NCI-H345 treated with DMSO at 0.1 percent for 48 hours (cell line): Measurements from ENCODE around the gene SERTAD2.

ENCODE experiments used
- DNase-seq: peaks from one replicate; lab custom pipeline; 2025; ENCODE audit not compliant: unreplicated experiment; lab: John Stamatoyannopoulos, UW

Gene SERTAD2

GRCh38 chr2:64629875-64630274 is 23.8 kb downstream of the SERTAD2 start:
- no peak for DNase-seq

GRCh38 chr2:64629329-64629781 is 24.4 kb downstream of the SERTAD2 start:
- DNase-seq, result no peak

DNA sequence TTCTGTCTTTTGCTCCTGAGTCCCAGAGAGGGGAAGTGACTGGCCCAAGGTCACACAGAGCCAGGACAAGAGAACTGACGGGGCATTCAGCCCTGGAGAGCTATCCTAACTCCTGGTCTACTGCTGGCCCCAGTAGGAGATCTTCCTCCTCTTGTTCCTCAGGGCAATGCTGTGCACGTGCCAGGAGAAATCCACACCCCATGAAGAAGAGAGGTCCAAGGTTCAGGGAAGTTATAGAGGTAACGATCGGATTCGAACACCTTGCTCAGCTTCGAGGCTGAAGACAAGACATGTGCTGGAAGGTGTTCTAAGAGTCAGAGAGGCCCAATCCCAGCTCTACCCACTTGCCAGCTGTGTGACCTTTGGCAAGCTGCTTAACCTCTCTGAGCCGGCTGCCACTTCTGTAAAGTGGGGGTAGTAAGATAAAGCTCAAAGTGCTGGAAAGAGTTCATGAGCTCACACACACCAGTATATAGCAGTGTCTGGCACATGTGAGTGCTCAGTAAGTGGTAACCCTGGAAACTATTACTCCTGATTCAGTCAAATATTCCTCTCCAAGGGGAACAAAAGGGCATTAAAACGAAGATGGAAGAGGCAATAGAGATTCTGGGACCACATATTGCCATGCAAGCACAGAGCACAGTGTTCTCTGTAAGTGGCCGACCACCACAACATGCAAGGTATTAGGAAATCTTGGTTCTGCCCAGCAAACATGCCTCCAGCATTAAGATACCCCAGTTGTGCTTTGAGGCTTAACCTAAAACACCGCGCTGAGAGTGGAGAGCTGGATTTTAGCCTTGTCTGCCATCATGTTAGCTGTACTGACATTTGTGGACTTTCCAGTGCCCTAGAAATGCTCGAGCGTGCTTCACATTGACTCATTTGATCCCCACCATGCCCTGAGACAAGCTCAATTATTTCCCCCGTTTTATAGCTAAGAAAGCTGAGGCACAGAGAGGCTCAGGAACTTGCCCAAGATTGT is 25.6 kb downstream of the SERTAD2 start:
- DNase-seq, result no peak

- peak; percentile 37 for DNase-seq
Measured at GRCh38 chr2:64626963-64627760, 26.6 kb downstream of the SERTAD2 start.

GRCh38 chr2:64626146-64626809 is 27.4 kb downstream of the SERTAD2 start:
- no peak for DNase-seq

GRCh38 chr2:64625299-64626145 is 28.2 kb downstream of the SERTAD2 start:
- no peak for DNase-seq

DNA sequence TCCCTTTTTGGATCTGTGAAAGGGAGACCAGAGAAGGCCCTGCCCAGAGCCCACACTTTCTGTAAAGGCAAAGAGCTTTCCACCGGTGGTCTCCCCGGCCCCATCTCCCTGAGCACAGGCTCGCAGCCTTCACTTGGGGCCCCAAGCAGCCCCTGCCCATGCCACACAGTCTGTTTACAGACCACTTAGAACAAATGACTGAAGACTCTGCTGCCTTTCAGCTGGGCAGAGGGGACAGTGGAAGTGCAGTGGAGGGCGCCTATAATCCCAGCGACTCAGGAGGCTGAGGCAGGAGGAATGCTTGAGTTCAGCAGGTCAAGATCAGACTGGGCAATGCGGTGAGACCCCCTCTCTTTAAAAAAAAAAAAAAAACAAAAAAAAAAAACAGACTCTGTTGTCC is 28.9 kb downstream of the SERTAD2 start:
- DNase-seq, result no peak

- DNase-seq, result no peak
Measured at GRCh38 chr2:64624108-64624610, 29.6 kb downstream of the SERTAD2 start.

GRCh38 chr2:64623242-64623850 is 30.4 kb downstream of the SERTAD2 start:
- DNase-seq, result no peak

GRCh38 chr2:64622443-64623241 is 31.1 kb downstream of the SERTAD2 start:
- DNase-seq, result no peak

DNA sequence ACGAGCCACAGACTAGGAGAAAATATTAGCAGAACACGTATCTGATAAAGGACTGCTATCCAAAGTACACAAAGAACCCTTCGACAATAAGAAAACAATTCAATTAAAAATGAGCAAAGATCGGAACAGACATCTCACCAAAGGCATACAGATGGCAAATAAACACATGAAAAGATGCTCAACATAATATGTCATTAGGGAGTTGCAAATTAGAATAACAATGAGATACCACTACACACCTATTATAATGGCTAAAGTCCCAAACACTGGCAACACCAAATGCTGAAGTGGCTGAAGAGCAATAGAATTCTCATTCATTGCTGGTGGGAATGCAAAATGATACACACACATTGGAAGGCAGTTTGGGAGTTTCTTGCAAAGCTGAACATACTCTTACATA is 33.1 kb downstream of the SERTAD2 start:
- DNase-seq, result no peak

- no peak for DNase-seq
Measured at GRCh38 chr2:64617631-64618151, 36.0 kb downstream of the SERTAD2 start.

DNA sequence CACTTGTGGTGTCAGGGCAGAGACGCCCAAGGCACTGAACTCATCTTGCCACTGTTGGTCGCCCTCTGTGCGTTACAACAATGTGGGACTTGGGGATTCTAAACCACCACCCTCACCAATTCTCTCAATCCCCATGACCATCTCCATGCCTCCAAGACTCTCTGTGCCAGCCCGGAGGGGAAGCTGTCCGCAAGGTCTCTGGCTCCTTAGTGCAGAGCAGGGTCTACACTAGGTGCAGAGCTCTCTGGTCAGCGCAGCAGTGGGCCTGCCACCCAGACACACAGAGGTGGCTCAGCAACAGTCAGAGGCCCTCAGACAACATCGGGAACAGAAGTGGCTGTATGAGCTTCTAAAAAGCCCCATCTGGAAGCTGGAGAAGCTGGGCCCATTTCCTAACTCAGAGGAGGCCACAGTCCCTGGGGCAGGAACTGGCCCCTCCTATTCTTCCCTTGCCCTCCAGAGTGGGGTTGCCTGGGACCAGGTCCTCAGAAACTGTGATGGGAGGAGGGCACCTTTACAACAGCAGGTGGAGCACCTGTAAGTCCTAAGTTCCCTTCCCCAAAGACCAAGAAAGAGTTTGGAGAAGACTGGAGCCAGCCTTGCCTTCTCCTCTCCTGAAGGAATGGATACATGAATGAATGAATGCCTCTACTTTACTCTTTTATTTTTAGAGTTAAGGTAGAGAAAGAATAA is 37.7 kb downstream of the SERTAD2 start:
- no peak for DNase-seq

- no peak for DNase-seq
Measured at GRCh38 chr2:64615192-64615763, 38.4 kb downstream of the SERTAD2 start.

GRCh38 chr2:64613276-64613675 is 40.4 kb downstream of the SERTAD2 start:
- DNase-seq, result no peak

- DNase-seq, result no peak
Measured at GRCh38 chr2:64612575-64613195, 41.0 kb downstream of the SERTAD2 start.

DNA sequence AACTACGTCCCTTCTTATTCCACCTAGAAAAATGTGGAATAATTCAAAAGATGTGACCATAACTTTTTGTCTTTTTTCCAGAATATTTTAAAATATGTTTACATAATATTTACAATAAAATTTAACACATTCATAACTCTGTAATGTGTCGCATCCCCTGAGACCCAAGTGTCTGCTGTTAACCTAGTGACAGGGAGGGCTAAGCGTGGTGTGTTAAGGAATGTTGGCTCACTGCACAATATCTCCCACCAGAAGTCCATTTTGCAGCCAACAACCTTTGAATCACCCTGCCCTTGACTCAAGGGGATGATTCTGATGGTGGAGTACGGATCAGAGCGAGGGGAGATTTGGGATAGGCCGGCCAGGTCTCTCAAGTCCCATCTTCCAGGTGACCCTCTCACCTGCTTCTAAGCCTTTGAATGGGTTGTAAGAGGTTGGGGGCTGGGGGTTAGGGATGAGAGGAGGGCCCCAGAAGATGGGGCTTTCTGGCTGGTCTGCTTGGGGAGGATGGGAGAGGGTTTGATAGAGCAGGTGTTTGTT is 43.3 kb downstream of the SERTAD2 start:
- no peak for DNase-seq
